ENCODE measurements around the gene CCDC24. TPM values are rescaled to one million over a fixed set of nuclear protein-coding genes. Genes with fewer than 3 reads are reported as not detected.

The CCDC24 gene
- total and polyA plus RNA-seq, 2 of the 13 experiments (the other 11 are each of a cell fraction or from before 2014, with no cell fraction given): 1.4 to 2.9 TPM

DNA sequence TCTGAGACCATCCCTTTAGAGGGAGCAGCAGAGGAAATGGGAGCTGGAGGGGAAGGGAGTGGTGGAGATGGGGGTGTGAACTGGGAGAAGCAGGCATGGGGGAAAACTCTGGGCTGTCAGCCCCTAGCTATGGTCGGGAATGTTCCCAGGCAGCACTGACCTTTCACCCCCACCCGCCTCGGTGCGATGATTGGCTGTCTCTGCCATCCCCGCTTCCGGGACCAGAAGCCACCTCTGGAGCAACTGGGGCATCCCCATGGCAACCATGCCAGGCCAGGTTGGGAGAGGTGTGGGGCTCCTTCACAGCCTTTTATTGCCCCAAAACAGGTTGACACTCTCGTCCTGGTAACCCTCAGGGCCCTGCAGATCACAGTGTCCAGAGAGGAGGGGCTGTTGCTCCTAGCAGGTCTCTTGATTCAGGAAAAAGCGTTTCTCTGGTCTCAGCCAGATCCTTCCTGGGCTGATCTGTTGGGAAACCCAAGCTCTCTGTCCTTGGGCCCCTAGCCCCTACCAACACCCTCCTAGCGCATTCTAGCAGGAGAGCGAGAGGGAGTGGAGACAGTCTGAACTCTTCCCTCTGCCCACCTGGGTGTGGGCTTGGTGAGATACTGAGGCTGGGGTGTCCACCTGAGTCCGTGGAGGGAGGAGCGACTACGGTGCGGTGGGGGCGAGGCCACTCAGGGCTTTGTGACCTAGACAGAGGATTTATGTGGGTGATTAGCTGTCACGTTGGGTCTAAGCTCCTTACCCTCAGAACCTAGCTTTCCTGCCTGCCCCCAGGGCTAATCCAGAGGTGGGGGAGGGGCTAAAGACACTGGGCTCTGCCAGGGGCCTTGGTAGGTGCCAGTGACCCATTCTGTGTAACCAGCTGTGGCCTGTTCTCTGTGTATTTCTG is 52.0 kb downstream of the CCDC24 start (continued):
- TF ChIP-seq, protein P1, sequence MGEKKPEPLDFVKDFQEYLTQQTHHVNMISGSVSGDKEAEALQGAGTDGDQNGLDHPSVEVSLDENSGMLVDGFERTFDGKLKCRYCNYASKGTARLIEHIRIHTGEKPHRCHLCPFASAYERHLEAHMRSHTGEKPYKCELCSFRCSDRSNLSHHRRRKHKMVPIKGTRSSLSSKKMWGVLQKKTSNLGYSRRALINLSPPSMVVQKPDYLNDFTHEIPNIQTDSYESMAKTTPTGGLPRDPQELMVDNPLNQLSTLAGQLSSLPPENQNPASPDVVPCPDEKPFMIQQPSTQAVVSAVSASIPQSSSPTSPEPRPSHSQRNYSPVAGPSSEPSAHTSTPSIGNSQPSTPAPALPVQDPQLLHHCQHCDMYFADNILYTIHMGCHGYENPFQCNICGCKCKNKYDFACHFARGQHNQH (CRISPR knock-in tag; IDR thresholded peaks at IDR 0.05): no peak
- TF ChIP-seq KLF13 (CRISPR knock-in tag; IDR thresholded peaks at IDR 0.05) (no peak), ZFY (CRISPR knock-in tag; IDR thresholded peaks at IDR 0.05) (no peak), HOXD1 (CRISPR knock-in tag; IDR thresholded peaks at IDR 0.05) (no peak), ZNF101 (CRISPR knock-in tag; IDR thresholded peaks at IDR 0.05; ENCODE audit: borderline replicate concordance, low read depth) (no peak), KLF12 (CRISPR knock-in tag; IDR thresholded peaks at IDR 0.05; ENCODE audit: borderline replicate concordance) (no peak), NR2C2 (CRISPR knock-in tag; IDR thresholded peaks at IDR 0.05; ENCODE audit: borderline replicate concordance) (peak; percentile 92), ARNTL (CRISPR knock-in tag; IDR thresholded peaks at IDR 0.05) (no peak), ZNF296 (CRISPR knock-in tag; conservative IDR thresholded peaks at IDR 0.05) (no peak), RFX1 (IDR thresholded peaks at IDR 0.05) (peak; percentile 12; the same call in 1 of the 2 replicates), PHF20 (CRISPR knock-in tag; IDR thresholded peaks at IDR 0.05) (0 out of 2 replicates have a peak, but pooled peaks have one; percentile 9), NFE2L1 (CRISPR knock-in tag; IDR thresholded peaks at IDR 0.05; ENCODE audit: borderline replicate concordance) (no peak), ZNF326 (CRISPR knock-in tag; IDR thresholded peaks at IDR 0.05; ENCODE audit: borderline replicate concordance) (no peak), HNRNPL (IDR thresholded peaks at IDR 0.05; ENCODE audit: low read depth, low read length) (peak; percentile 80), ZNF724P (CRISPR knock-in tag; IDR thresholded peaks at IDR 0.05; ENCODE audit: borderline replicate concordance) (no peak), HOXA7 (CRISPR knock-in tag; IDR thresholded peaks at IDR 0.05) (no peak), BORCS8-MEF2B (CRISPR knock-in tag; IDR thresholded peaks at IDR 0.05) (0 out of 2 replicates have a peak, but pooled peaks have one; percentile 31), ZFP36L1 (CRISPR knock-in tag; IDR thresholded peaks at IDR 0.05) (no peak), MBNL3 (CRISPR knock-in tag; conservative IDR thresholded peaks at IDR 0.05) (no peak), CBX5 (CRISPR knock-in tag; IDR thresholded peaks at IDR 0.05; ENCODE audit: borderline replicate concordance) (no peak), ZMYM3 (CRISPR knock-in tag; IDR thresholded peaks at IDR 0.05) (0 out of 2 replicates have a peak, but pooled peaks have one; percentile 23), SIN3A (IDR thresholded peaks at IDR 0.05; ENCODE audit: borderline replicate concordance, low read depth, low read length) (0 out of 2 replicates have a peak, but pooled peaks have one; percentile 30)
- TF ChIP-seq, protein P2, sequence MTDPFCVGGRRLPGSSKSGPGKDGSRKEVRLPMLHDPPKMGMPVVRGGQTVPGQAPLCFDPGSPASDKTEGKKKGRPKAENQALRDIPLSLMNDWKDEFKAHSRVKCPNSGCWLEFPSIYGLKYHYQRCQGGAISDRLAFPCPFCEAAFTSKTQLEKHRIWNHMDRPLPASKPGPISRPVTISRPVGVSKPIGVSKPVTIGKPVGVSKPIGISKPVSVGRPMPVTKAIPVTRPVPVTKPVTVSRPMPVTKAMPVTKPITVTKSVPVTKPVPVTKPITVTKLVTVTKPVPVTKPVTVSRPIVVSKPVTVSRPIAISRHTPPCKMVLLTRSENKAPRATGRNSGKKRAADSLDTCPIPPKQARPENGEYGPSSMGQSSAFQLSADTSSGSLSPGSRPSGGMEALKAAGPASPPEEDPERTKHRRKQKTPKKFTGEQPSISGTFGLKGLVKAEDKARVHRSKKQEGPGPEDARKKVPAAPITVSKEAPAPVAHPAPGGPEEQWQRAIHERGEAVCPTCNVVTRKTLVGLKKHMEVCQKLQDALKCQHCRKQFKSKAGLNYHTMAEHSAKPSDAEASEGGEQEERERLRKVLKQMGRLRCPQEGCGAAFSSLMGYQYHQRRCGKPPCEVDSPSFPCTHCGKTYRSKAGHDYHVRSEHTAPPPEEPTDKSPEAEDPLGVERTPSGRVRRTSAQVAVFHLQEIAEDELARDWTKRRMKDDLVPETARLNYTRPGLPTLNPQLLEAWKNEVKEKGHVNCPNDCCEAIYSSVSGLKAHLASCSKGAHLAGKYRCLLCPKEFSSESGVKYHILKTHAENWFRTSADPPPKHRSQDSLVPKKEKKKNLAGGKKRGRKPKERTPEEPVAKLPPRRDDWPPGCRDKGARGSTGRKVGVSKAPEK (CRISPR knock-in tag; IDR thresholded peaks at IDR 0.05; ENCODE audit: borderline replicate concordance): no peak
- TF ChIP-seq, protein P3, sequence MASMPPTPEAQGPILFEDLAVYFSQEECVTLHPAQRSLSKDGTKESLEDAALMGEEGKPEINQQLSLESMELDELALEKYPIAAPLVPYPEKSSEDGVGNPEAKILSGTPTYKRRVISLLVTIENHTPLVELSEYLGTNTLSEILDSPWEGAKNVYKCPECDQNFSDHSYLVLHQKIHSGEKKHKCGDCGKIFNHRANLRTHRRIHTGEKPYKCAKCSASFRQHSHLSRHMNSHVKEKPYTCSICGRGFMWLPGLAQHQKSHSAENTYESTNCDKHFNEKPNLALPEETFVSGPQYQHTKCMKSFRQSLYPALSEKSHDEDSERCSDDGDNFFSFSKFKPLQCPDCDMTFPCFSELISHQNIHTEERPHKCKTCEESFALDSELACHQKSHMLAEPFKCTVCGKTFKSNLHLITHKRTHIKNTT (CRISPR knock-in tag; IDR thresholded peaks at IDR 0.05): no peak
- TF ChIP-seq, protein P4, sequence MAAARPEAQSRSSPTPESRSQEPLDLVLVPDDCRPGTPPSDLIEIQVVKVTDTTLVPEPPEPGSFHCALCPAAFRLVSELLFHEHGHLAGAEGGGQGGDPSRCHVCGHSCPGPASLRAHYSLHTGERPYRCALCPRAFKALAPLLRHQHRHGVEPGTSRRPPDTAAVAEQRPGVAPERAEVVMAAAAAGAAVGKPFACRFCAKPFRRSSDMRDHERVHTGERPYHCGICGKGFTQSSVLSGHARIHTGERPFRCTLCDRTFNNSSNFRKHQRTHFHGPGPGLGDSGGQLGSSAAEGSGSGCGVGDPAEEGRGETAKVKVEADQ (CRISPR knock-in tag; IDR thresholded peaks at IDR 0.05; ENCODE audit: borderline replicate concordance): no peak

All from HepG2 (cell line).